ENCODE results near the gene TMEM52. TPM values are rescaled to one million over a fixed set of nuclear protein-coding genes. Genes with fewer than 3 reads are reported as not detected.
A peak's percentile ranks its signal among the peaks of the same experiment; 100 is the strongest.

Gene TMEM52
- total and polyA plus RNA-seq, 2 of the 13 experiments (the other 11 are each of a cell fraction or from before 2014, with no cell fraction given): 13.2 to 18.7 TPM

GRCh38 chr1:1920057-1920607 is 1.1 kb upstream of the TMEM52 start:
- H3K27me3 ChIP-seq (ENCODE audit: control insufficient read depth in 1 of 2, insufficient read depth in 2 of 2, low read length in 2 of 2): peaks cover 4 to 10% of the 10 kb centered on the region in 2 experiments; a peak in 3 of 5 replicates
- ChIA-PET POLR2A (interaction anchor here (1.0 to 1.7 kb wide), 7 partner anchors 10 to 143 kb away, joined by 3 to 18 read pairs (median 9); no protein-coding TSS in a partner anchor), CTCF (ENCODE audit: low intra/inter-chr PET ratio, low total read pairs) (no interaction called here)
- no peaks in the 10 kb centered on the region for H3K36me3 ChIP-seq (replicated peaks in 1 of 2; ENCODE audit: control insufficient read depth in 1 of 2, insufficient read depth in 2 of 2, low read length in 2 of 2)
- no peaks in the 10 kb centered on the region for H3K79me2 ChIP-seq (ENCODE audit: insufficient read depth, low read length)
- BruUV-seq (replicated peaks): TSS peak; percentile 78
- DNase-seq (ENCODE audit: low spot score) (no peak), ATAC-seq (peak; percentile 0; the same call in 2 of the 3 replicates), FAIRE-seq (no peak)
- H2AFZ ChIP-seq (ENCODE audit: low read length): no peak overlapping the region
- H3K9ac ChIP-seq (ENCODE audit: insufficient read depth, low read depth, low read length): peak overlapping the region; percentile 64
- peak overlapping the region; percentile 44 to 73 (median 52) for H3K4me3 ChIP-seq (replicated peaks in 1 of 3; ENCODE audit: insufficient read depth in 1 of 3, low read depth in 2 of 3, low read length in 3 of 3)
- peak overlapping the region; percentile 59 for H3K27ac ChIP-seq (ENCODE audit: extremely low read length, insufficient read depth, low read length)
- H3K9me3 ChIP-seq (ENCODE audit: low read length): no peaks in the 10 kb centered on the region
- WGBS (ENCODE audit: low lambda C conversion rate): no CpG with 5 or more reads among the region's 6 CpGs
- H4K20me1 ChIP-seq (ENCODE audit: insufficient read depth, low read length): no peaks in the 10 kb centered on the region
- peaks cover 65% of the 10 kb centered on the region for H3K4me1 ChIP-seq (ENCODE audit: insufficient read depth, low read length)
- H3K4me2 ChIP-seq (ENCODE audit: low read depth, low read length): peak overlapping the region; percentile 90
- in situ Hi-C loops (cut with HindIII; ENCODE audit: extremely low pct_ligation_motif_present, low pct_unique_long_range_greater_than_20kb): no loop called here
- intact Hi-C loops (cut with micrococcal nuclease; ENCODE audit: unreplicated experiment): no loop called here
- TF ChIP-seq MXI1 (IDR thresholded peaks at IDR 0.05; ENCODE audit: borderline replicate concordance, low read depth, low read length) (no peak), ZSCAN21 (CRISPR knock-in tag; IDR thresholded peaks at IDR 0.05; ENCODE audit: borderline replicate concordance) (no peak), KDM5B (CRISPR knock-in tag; IDR thresholded peaks at IDR 0.05; ENCODE audit: borderline replicate concordance) (peak; percentile 62; the same call in 1 of the 2 replicates), ZNF350 (CRISPR knock-in tag; IDR thresholded peaks at IDR 0.05; ENCODE audit: borderline replicate concordance, low read depth) (0 out of 2 replicates have a peak, but pooled peaks have one; percentile 9), ASH2L (IDR thresholded peaks at IDR 0.05; ENCODE audit: insufficient read length, low read depth, low read length) (no peak), ZNF317 (CRISPR knock-in tag; IDR thresholded peaks at IDR 0.05) (peak; percentile 78), GLI4 (CRISPR knock-in tag; IDR thresholded peaks at IDR 0.05; ENCODE audit: borderline replicate concordance) (0 out of 2 replicates have a peak, but pooled peaks have one; percentile 13), LCORL (IDR thresholded peaks at IDR 0.05) (no peak), LCORL (CRISPR knock-in tag; IDR thresholded peaks at IDR 0.05) (no peak), ZFP90 (CRISPR knock-in tag; IDR thresholded peaks at IDR 0.05; ENCODE audit: borderline replicate concordance) (no peak), IRF2 (CRISPR knock-in tag; IDR thresholded peaks at IDR 0.05) (no peak), SNRNP70 (IDR thresholded peaks at IDR 0.05; ENCODE audit: low read depth, low read length) (no peak), ARID2 (CRISPR knock-in tag; IDR thresholded peaks at IDR 0.05; ENCODE audit: borderline replicate concordance) (0 out of 2 replicates have a peak, but pooled peaks have one; percentile 17), ZNF652 (CRISPR knock-in tag; IDR thresholded peaks at IDR 0.05; ENCODE audit: borderline replicate concordance, low read depth) (no peak), SPEN (CRISPR knock-in tag; IDR thresholded peaks at IDR 0.05; ENCODE audit: low read depth) (no peak), WIZ (CRISPR knock-in tag; IDR thresholded peaks at IDR 0.05) (peak; percentile 45; the same call in 1 of the 2 replicates), ZNF383 (CRISPR knock-in tag; IDR thresholded peaks at IDR 0.05; ENCODE audit: borderline replicate concordance) (0 out of 2 replicates have a peak, but pooled peaks have one; percentile 32), CBX1 (IDR thresholded peaks at IDR 0.05; ENCODE audit: low read depth) (no peak), MEF2D (CRISPR knock-in tag; IDR thresholded peaks at IDR 0.05) (no peak), ZNF430 (CRISPR knock-in tag; IDR thresholded peaks at IDR 0.05) (peak; percentile 14; the same call in 1 of the 2 replicates), ZNF777 (CRISPR knock-in tag; IDR thresholded peaks at IDR 0.05) (0 out of 2 replicates have a peak, but pooled peaks have one; percentile 8), ZNF17 (CRISPR knock-in tag; IDR thresholded peaks at IDR 0.05) (no peak), PAWR (CRISPR knock-in tag; IDR thresholded peaks at IDR 0.05; ENCODE audit: borderline replicate concordance) (0 out of 2 replicates have a peak, but pooled peaks have one; percentile 50), ZNF547 (CRISPR knock-in tag; IDR thresholded peaks at IDR 0.05) (0 out of 2 replicates have a peak, but pooled peaks have one; percentile 9), YEATS4 (CRISPR knock-in tag; IDR thresholded peaks at IDR 0.05; ENCODE audit: borderline replicate concordance) (no peak)
- TF ChIP-seq, protein P1, sequence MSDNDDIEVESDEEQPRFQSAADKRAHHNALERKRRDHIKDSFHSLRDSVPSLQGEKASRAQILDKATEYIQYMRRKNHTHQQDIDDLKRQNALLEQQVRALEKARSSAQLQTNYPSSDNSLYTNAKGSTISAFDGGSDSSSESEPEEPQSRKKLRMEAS (IDR thresholded peaks at IDR 0.05): no peak
- TF ChIP-seq, protein P2, sequence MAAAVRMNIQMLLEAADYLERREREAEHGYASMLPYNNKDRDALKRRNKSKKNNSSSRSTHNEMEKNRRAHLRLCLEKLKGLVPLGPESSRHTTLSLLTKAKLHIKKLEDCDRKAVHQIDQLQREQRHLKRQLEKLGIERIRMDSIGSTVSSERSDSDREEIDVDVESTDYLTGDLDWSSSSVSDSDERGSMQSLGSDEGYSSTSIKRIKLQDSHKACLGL (CRISPR knock-in tag; IDR thresholded peaks at IDR 0.05): peak; percentile 52; the same call in 1 of the 2 replicates
